ENCODE data around the gene AURKB.
"Not testable (repeated sequence)": the region's sequence is repeated elsewhere in the genome, so short reads cannot be mapped to it uniquely, and the experiment has no call there.

The AURKB gene

DNA sequence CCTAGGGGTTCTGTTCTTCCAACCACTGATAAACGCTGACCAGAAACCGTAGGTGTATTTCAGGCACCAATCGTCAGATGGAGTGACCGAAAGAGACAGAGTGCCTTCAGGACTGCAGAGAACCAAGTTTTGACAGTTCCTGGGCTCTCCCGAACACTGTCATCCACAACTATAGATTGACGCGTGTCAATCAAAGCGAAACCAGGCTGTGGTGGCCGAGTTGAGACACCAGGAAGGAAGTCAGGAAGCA, 11.9 kb upstream of the AURKB start:
- Histone ChIP-seq H3K27me3 (ENCODE audit: insufficient read depth, low read length) (no peaks in the 10 kb centered on the region), H2AFZ (ENCODE audit: low read depth, low read length) (no peak overlapping the region), H3K4me1 (ENCODE audit: insufficient read depth, low read length) (peaks cover 16% of the 10 kb centered on the region), H3K36me3 (ENCODE audit: insufficient read depth, low read length) (no peaks in the 10 kb centered on the region), H3K9me3 (ENCODE audit: low read length) (no peaks in the 10 kb centered on the region), H3K4me3 (ENCODE audit: low read length) (peak overlapping the region; percentile 73)

- Histone ChIP-seq H3K27me3 (ENCODE audit: insufficient read depth, low read length) (no peaks in the 10 kb centered on the region), H3K4me3 (ENCODE audit: low read length) (peak overlapping the region; percentile 73), H3K4me1 (ENCODE audit: insufficient read depth, low read length) (peaks cover 13% of the 10 kb centered on the region)
Observed at GRCh38 chr17:8221663-8222379, 11.4 kb upstream of the AURKB start.

DNA sequence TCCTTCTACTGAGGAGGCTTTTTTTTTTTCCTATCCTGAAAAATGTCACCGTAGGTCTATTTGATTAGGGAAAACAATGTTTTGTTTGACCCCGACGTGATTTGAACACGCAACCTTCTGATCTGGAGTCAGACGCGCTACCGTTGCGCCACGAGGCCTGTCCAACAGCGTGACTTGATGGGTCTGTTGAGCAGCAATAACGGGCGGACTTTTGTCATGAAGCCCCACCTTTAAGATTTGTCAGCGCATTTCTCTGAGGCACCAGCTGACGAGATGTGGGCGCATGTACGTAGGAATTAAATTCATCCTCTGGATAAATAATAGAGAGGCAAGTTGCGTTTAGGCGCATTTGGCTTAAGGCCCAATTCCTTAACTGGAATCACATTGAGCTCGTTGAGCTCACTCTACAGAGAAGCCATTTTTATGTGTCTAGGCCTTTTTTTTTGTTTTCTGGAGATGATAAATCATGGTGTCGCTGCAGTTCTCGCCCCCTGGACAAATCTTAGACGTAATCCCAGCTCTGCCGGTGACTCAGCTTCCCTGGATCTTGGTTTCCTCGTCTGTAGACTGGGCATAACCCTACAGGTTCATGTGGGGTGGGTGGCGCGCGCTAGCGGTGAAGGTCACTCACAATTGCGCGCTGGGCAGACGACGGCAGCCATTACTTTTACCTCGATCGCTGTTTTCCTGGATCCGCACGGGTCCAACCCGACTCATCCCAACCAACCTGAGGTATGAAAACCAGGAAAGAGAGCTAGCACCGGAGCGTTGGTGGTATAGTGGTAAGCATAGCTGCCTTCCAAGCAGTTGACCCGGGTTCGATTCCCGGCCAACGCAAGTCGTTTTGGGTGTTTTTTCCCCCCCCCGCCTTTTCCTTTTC, 10.6 kb upstream of the AURKB start:
- Histone ChIP-seq H2AFZ (ENCODE audit: low read depth, low read length) (peak overlapping the region; percentile 64), H3K27me3 (ENCODE audit: insufficient read depth, low read length) (no peaks in the 10 kb centered on the region), H3K4me3 (ENCODE audit: low read length) (peak overlapping the region; percentile 73)

More at GRCh38 chr17:8221663-8222379, 11.4 kb upstream of the AURKB start:
- H2AFZ ChIP-seq (ENCODE audit: low read depth, low read length): peak overlapping the region; percentile 77
- no peaks in the 10 kb centered on the region for H3K9me3 ChIP-seq (ENCODE audit: low read length)
- no peaks in the 10 kb centered on the region for H3K36me3 ChIP-seq (ENCODE audit: insufficient read depth, low read length)

DNA sequence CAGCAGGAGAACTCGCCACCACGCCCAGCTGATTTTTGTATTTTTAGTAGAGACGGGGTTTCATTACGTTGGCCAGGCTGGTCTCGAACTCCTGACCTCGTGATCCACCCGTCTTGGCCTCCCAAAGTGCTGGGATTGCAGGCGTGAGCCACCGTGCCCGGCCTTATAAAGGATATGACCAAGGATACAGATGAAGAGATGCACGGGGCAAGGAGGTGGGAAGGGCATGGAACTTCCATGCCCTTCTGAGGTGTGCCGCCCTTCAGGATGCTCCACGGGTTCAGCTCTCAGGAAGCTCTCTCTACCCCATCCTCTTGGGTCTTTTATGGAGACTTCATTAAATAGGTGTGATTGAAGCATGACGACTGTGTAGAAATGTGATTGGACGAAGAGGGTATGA, 3.6 kb upstream of the AURKB start:
- H3K9me3 ChIP-seq (ENCODE audit: low read length); H2AFZ ChIP-seq (ENCODE audit: low read depth, low read length); H3K27me3 ChIP-seq (ENCODE audit: insufficient read depth, low read length); H3K4me3 ChIP-seq (ENCODE audit: low read length); H3K36me3 ChIP-seq (ENCODE audit: insufficient read depth, low read length): not testable (repeated sequence)
- H3K4me1 ChIP-seq (ENCODE audit: insufficient read depth, low read length): peaks cover 12% of the 10 kb centered on the region

More for the DNA sequence above, 10.6 kb upstream of the AURKB start:
- Histone ChIP-seq H3K36me3 (ENCODE audit: insufficient read depth, low read length) (no peaks in the 10 kb centered on the region), H3K9me3 (ENCODE audit: low read length) (no peaks in the 10 kb centered on the region), H3K4me1 (ENCODE audit: insufficient read depth, low read length) (peaks cover 13% of the 10 kb centered on the region)

DNA sequence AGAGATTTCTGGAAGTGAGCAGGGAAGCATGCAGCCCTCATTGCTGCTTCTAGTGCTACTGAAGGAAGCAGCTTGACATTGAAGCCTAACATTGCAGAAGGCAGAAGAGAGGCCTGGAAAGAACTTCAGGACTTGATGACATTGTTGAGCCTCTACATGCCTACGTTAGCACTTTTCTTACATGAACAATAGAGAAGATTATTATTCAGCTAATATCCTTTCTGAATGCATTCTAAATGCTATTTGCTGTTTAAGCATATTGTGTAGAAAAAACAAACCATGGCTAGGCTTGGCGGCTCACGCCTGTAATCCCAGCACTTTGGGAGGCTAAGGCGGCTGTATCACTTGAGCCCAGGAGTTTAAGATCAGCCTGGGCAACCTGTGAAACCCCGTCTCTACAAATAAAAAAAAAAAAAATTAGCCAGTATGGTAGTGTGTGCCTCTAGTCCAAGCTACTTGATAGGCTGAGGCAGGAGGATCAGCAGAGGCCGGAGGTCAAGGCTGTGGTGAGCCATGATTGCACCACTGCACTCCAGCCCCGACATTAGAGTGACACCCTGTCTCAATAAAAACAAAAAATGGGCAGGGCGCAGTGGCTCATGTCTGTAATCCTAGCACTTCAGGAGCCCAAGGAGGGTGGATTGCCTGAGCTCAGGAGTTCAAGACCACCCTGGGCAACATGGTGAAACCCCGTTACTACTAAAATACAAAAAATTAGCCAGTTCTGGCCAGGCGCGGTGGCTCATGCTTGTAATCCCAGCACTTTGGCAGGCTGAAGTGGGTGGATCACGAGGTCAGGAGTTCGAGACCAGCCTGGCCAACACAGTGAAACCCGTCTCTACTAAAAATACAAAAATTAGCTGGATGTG, 2.2 kb upstream of the AURKB start:
- H3K9me3 ChIP-seq (ENCODE audit: low read length): no peaks in the 10 kb centered on the region
- H3K4me1 ChIP-seq (ENCODE audit: insufficient read depth, low read length): peaks cover 15% of the 10 kb centered on the region
- H3K36me3 ChIP-seq (ENCODE audit: insufficient read depth, low read length): peaks cover 6% of the 10 kb centered on the region
- no peaks in the 10 kb centered on the region for H3K27me3 ChIP-seq (ENCODE audit: insufficient read depth, low read length)
- H3K4me3 ChIP-seq (ENCODE audit: low read length): no peak overlapping the region
- no peak overlapping the region for H2AFZ ChIP-seq (ENCODE audit: low read depth, low read length)

DNA sequence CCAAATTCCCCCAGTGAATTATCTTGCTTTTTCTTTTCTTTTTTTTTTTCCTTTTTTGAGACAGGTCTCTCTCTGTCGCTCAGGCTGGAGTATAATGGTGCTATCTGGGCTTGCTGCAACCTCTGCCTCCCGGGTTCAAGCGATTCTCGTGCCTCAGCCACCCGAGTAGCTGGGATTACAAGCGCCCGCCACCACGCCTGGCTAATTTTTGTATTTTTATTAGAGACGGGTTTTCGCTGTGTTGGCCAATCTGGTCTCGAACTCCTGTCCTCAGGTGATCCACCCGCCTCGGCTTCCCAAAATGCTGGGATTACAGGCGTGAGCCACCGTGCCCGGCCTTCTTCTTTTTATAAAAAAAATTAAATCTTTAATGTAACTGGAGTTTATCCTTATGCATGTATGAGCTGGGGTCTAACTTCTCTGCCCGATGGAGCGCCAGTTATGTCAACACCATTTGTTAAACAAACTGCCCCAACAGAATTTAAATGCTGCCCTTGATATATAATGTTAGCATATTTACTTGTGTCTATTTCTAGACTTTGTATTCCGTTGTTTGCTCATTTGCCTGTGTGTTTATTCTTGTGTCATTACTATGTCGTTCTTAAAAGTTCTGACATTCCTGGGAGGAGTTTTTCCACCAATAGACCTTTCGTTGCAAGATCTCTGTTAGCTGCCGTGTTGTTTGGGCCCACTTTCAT, 535 bp upstream of the AURKB start:
- Histone ChIP-seq H3K4me1 (ENCODE audit: insufficient read depth, low read length) (peaks cover 15% of the 10 kb centered on the region), H3K9me3 (ENCODE audit: low read length) (no peaks in the 10 kb centered on the region), H2AFZ (ENCODE audit: low read depth, low read length) (peak overlapping the region; percentile 85), H3K36me3 (ENCODE audit: insufficient read depth, low read length) (peaks cover 19% of the 10 kb centered on the region), H3K27me3 (ENCODE audit: insufficient read depth, low read length) (no peaks in the 10 kb centered on the region), H3K4me3 (ENCODE audit: low read length) (peak overlapping the region; percentile 69)

- Histone ChIP-seq H3K9me3 (ENCODE audit: low read length) (no peaks in the 10 kb centered on the region), H2AFZ (ENCODE audit: low read depth, low read length) (no peak overlapping the region), H3K4me1 (ENCODE audit: insufficient read depth, low read length) (peaks cover 15% of the 10 kb centered on the region), H3K36me3 (ENCODE audit: insufficient read depth, low read length) (peaks cover 40% of the 10 kb centered on the region), H3K27me3 (ENCODE audit: insufficient read depth, low read length) (no peaks in the 10 kb centered on the region), H3K4me3 (ENCODE audit: low read length) (no peak overlapping the region)
Observed at GRCh38 chr17:8206536-8206935, 3.8 kb downstream of the AURKB start.

- peaks cover 43% of the 10 kb centered on the region for H3K36me3 ChIP-seq (ENCODE audit: insufficient read depth, low read length)
- no peak overlapping the region for H2AFZ ChIP-seq (ENCODE audit: low read depth, low read length)
- no peaks in the 10 kb centered on the region for H3K27me3 ChIP-seq (ENCODE audit: insufficient read depth, low read length)
- H3K4me1 ChIP-seq (ENCODE audit: insufficient read depth, low read length): peaks cover 12% of the 10 kb centered on the region
- no peaks in the 10 kb centered on the region for H3K9me3 ChIP-seq (ENCODE audit: low read length)
- H3K4me3 ChIP-seq (ENCODE audit: low read length): no peak overlapping the region
Observed at GRCh38 chr17:8204761-8205555, 5.4 kb downstream of the AURKB start.

DNA sequence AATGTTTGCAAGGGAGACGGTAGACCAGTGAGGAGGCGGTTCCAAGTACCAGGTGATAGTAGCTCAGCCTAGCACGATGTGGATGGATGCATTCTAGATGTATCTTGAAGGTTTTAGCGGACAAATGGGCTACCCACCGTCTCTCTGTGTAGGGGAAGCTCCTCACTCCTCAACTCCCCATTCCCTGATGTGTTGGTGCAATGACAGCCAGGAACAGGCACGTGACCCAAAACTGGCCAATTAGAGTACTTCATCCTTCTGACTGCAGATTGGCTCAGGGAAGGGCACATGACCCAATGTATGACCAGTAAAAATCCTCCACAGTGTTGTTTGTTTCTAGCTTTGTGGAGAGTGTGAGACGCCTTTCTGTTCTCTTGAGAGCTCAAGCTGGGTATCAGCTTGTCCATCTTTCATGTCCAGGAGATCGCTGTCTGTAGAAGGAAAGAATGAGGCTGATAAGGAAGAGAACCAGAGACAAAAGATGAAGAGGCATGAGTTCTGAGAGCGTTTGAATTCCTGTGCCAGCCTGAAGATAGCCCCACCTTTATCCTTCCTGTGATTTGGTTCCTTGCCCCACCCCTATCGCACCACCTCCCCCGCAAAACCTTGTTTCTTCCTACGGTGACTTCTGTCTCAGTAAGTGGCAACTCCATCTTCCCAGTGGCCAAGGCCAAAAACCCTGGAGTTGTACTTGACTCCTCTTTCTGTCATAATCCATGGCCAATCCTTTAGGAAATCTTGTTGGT, 18.1 kb downstream of the AURKB start:
- Histone ChIP-seq H3K9me3 (ENCODE audit: low read length) (no peaks in the 10 kb centered on the region), H3K36me3 (ENCODE audit: insufficient read depth, low read length) (no peaks in the 10 kb centered on the region), H3K4me3 (ENCODE audit: low read length) (peak overlapping the region; percentile 45), H3K27me3 (ENCODE audit: insufficient read depth, low read length) (no peaks in the 10 kb centered on the region), H3K4me1 (ENCODE audit: insufficient read depth, low read length) (peaks cover 20% of the 10 kb centered on the region), H2AFZ (ENCODE audit: low read depth, low read length) (no peak overlapping the region)

DNA sequence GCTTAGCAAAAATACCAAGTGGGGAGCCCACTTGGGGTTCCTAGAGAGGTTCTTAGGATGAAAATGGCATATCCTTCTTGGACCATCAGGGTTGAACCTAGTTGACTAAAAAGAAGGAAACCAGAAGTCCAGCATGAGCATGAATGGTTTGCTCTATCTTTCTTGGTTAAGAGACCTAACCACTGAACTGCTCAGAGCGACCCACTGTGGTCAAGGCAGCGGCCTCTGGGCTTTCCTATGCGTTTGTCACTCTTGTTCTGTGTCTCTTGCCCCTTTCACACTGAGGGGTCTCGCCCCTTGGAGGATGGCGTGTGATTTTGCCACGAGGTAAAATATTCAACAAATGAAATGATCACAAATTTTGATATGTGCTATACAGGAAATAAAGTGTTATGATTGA, 19.9 kb downstream of the AURKB start:
- H3K4me1 ChIP-seq (ENCODE audit: insufficient read depth, low read length): peaks cover 22% of the 10 kb centered on the region
- H3K9me3 ChIP-seq (ENCODE audit: low read length): no peaks in the 10 kb centered on the region
- H3K36me3 ChIP-seq (ENCODE audit: insufficient read depth, low read length): no peaks in the 10 kb centered on the region
- no peaks in the 10 kb centered on the region for H3K27me3 ChIP-seq (ENCODE audit: insufficient read depth, low read length)
- H3K4me3 ChIP-seq (ENCODE audit: low read length): peak overlapping the region; percentile 68
- H2AFZ ChIP-seq (ENCODE audit: low read depth, low read length): peak overlapping the region; percentile 69

GRCh38 chr17:8189711-8190477, 20.5 kb downstream of the AURKB start, which contains the start of gene BORCS6:
BORCS6 (minus strand) TSS chr17:8190180; CDS start chr17:8190140, 40 bp downstream.
- peak within 1 kb of the TSS; percentile 69 for H2AFZ ChIP-seq (ENCODE audit: low read depth, low read length)
- H3K36me3 ChIP-seq (ENCODE audit: insufficient read depth, low read length): no peaks in the 10 kb centered on the region
- peaks cover 22% of the 10 kb centered on the region for H3K4me1 ChIP-seq (ENCODE audit: insufficient read depth, low read length)
- no peaks in the 10 kb centered on the region for H3K27me3 ChIP-seq (ENCODE audit: insufficient read depth, low read length)
- H3K4me3 ChIP-seq (ENCODE audit: low read length): peak within 1 kb of the TSS; percentile 68
- no peaks in the 10 kb centered on the region for H3K9me3 ChIP-seq (ENCODE audit: low read length)

Measured in neuron (in vitro differentiated cells).